Measurements from ENCODE around the gene SCRG1. TPM values are rescaled to one million over a fixed set of nuclear protein-coding genes. Genes with fewer than 3 reads are reported as not detected.

Gene SCRG1
- polyA plus RNA-seq, 2 of the 4 experiments (the other 2 are of a cell fraction), result not detected

DNA sequence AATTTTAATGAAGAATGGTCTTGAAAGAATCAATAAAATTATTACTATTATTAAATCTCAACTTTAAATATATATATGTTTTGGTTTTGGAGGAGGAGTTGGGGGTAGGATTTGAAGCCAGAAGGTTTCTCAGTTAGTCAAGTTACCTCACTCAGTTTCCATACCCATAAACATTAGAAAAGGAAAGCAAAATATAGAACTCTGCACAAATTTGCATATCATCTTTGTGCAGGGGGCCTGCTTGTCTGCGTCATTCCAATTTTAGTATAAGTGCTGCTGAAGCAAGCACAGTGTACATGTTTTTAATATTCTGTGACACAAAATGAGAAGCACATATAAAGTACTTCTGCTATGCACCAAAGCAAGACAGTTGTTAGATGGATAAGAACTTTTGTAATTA is 47.5 kb upstream of the SCRG1 start:
- WGBS (ENCODE audit: missing lambda C conversion rate), result 90% methylated on average over 1 of the region's 1 CpG
- DNase-seq (ENCODE audit: low read depth in 1 of 2, low spot score in 1 of 2) (no peak), FAIRE-seq (no peak), ATAC-seq (no peak)
- no peak for TF ChIP-seq FOSL2 (IDR thresholded peaks at IDR 0.05)
- no peak for TF ChIP-seq FOSL2 (CRISPR knock-in tag; IDR thresholded peaks at IDR 0.05)
- TF ChIP-seq TP53 (CRISPR knock-in tag; IDR thresholded peaks at IDR 0.05), result no peak
- no peak for TF ChIP-seq JUN (IDR thresholded peaks at IDR 0.05)
- TF ChIP-seq MAFK (IDR thresholded peaks at IDR 0.05; ENCODE audit: partially characterized antibody), result no peak
- no peak for TF ChIP-seq HDAC2 (IDR thresholded peaks at IDR 0.05)
- TF ChIP-seq RARB (CRISPR knock-in tag; IDR thresholded peaks at IDR 0.05), result no peak
- TF ChIP-seq POLR2AphosphoS2 (conservative IDR thresholded peaks at IDR 0.05; ENCODE audit: low read length), result no peak
- TF ChIP-seq PBX3 (IDR thresholded peaks at IDR 0.05), result no peak
- TF ChIP-seq RCOR1 (IDR thresholded peaks at IDR 0.05; ENCODE audit: low read depth, low read length), result no peak
- no peak for TF ChIP-seq ZFP36 (IDR thresholded peaks at IDR 0.05; ENCODE audit: borderline replicate concordance, partially characterized antibody)
- no peak for TF ChIP-seq CHD2 (IDR thresholded peaks at IDR 0.05; ENCODE audit: low read length, partially characterized antibody)
- TF ChIP-seq, protein P1, sequence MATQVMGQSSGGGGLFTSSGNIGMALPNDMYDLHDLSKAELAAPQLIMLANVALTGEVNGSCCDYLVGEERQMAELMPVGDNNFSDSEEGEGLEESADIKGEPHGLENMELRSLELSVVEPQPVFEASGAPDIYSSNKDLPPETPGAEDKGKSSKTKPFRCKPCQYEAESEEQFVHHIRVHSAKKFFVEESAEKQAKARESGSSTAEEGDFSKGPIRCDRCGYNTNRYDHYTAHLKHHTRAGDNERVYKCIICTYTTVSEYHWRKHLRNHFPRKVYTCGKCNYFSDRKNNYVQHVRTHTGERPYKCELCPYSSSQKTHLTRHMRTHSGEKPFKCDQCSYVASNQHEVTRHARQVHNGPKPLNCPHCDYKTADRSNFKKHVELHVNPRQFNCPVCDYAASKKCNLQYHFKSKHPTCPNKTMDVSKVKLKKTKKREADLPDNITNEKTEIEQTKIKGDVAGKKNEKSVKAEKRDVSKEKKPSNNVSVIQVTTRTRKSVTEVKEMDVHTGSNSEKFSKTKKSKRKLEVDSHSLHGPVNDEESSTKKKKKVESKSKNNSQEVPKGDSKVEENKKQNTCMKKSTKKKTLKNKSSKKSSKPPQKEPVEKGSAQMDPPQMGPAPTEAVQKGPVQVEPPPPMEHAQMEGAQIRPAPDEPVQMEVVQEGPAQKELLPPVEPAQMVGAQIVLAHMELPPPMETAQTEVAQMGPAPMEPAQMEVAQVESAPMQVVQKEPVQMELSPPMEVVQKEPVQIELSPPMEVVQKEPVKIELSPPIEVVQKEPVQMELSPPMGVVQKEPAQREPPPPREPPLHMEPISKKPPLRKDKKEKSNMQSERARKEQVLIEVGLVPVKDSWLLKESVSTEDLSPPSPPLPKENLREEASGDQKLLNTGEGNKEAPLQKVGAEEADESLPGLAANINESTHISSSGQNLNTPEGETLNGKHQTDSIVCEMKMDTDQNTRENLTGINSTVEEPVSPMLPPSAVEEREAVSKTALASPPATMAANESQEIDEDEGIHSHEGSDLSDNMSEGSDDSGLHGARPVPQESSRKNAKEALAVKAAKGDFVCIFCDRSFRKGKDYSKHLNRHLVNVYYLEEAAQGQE (IDR thresholded peaks at IDR 0.05), result no peak
- TF ChIP-seq, protein P2, sequence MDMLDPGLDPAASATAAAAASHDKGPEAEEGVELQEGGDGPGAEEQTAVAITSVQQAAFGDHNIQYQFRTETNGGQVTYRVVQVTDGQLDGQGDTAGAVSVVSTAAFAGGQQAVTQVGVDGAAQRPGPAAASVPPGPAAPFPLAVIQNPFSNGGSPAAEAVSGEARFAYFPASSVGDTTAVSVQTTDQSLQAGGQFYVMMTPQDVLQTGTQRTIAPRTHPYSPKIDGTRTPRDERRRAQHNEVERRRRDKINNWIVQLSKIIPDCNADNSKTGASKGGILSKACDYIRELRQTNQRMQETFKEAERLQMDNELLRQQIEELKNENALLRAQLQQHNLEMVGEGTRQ (IDR thresholded peaks at IDR 0.05), result no peak
- CTCF ChIA-PET, result interaction anchor here (0.6 kb wide), 1 partner anchor 26 kb away, joined by 4 read pairs; no protein-coding TSS in a partner anchor
- H3K4me2 ChIP-seq, result no peak overlapping the region
- H3K27ac ChIP-seq, result no peak overlapping the region
- H3K4me1 ChIP-seq, result no peaks in the 10 kb centered on the region
- H3K4me3 ChIP-seq, result no peak overlapping the region
- POLR2A ChIA-PET, result no interaction called here
- H3K9me3 ChIP-seq, result no peaks in the 10 kb centered on the region

DNA sequence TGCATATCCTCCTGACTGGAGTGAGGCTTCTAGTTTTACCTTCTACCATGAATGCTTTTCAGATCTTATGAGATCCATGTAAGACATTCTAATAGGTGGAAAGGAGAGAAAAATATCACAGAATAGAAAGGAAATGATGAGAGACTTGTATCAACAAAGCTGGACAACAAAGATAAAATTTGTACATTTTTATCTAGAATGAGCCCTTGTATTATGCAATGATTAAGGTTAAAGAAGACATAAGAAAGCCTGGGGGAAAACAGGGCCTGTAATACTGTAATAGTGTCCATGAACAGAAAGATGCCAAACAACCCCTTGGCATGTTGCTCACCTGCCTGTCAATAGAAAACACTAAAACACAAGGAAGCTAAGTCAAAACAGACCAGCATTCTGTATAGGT is 44.2 kb upstream of the SCRG1 start:
- no peak for DNase-seq (ENCODE audit: low read depth in 1 of 2, low spot score in 1 of 2)
- Histone ChIP-seq H3K4me3 (no peak overlapping the region), H3K4me2 (no peak overlapping the region), H3K9me3 (0 out of 3 replicates have a peak, but pooled peaks cover 4% of the 10 kb centered on the region), H3K27ac (no peak overlapping the region), H3K4me1 (no peaks in the 10 kb centered on the region)
- ATAC-seq, result no peak
- POLR2A ChIA-PET, result no interaction called here
- TF ChIP-seq EHF (CRISPR knock-in tag; IDR thresholded peaks at IDR 0.05) (no peak), ESRRA (IDR thresholded peaks at IDR 0.05; ENCODE audit: borderline replicate concordance, low read length) (no peak), PHF8 (IDR thresholded peaks at IDR 0.05; ENCODE audit: borderline replicate concordance, low read depth) (no peak), CBX2 (IDR thresholded peaks at IDR 0.05; ENCODE audit: borderline replicate concordance, low read depth) (no peak), RAD21 (conservative IDR thresholded peaks at IDR 0.05 in 1 of 2, IDR thresholded peaks at IDR 0.05 in 1 of 2) (no peak), EHMT2 (IDR thresholded peaks at IDR 0.05; ENCODE audit: low read depth) (no peak), CHD2 (IDR thresholded peaks at IDR 0.05; ENCODE audit: low read length, partially characterized antibody) (no peak), NR3C1 (IDR thresholded peaks at IDR 0.05) (no peak), HOXA7 (CRISPR knock-in tag; IDR thresholded peaks at IDR 0.05) (no peak), ZFP36 (IDR thresholded peaks at IDR 0.05; ENCODE audit: borderline replicate concordance, partially characterized antibody) (no peak), JUNB (IDR thresholded peaks at IDR 0.05) (no peak), JUN (IDR thresholded peaks at IDR 0.05) (no peak), HOXB5 (CRISPR knock-in tag; IDR thresholded peaks at IDR 0.05) (no peak), RNF2 (IDR thresholded peaks at IDR 0.05; ENCODE audit: borderline replicate concordance, low read depth) (no peak), FOSL2 (IDR thresholded peaks at IDR 0.05) (no peak), FOSL2 (CRISPR knock-in tag; IDR thresholded peaks at IDR 0.05) (no peak), CBX8 (IDR thresholded peaks at IDR 0.05) (no peak), HES2 (IDR thresholded peaks at IDR 0.05) (no peak), GATA3 (IDR thresholded peaks at IDR 0.05; ENCODE audit: borderline replicate concordance) (no peak)
- TF ChIP-seq, protein P3, sequence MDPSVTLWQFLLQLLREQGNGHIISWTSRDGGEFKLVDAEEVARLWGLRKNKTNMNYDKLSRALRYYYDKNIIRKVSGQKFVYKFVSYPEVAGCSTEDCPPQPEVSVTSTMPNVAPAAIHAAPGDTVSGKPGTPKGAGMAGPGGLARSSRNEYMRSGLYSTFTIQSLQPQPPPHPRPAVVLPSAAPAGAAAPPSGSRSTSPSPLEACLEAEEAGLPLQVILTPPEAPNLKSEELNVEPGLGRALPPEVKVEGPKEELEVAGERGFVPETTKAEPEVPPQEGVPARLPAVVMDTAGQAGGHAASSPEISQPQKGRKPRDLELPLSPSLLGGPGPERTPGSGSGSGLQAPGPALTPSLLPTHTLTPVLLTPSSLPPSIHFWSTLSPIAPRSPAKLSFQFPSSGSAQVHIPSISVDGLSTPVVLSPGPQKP (IDR thresholded peaks at IDR 0.05; ENCODE audit: low read depth, low read length), result no peak
- FAIRE-seq, result no peak
- CTCF ChIA-PET, result interaction anchor here (1.2 kb wide), 1 partner anchor 124 kb away, joined by 3 read pairs; no protein-coding TSS in a partner anchor

Measured in A549 (cell line).